ENCODE results near the gene ADARB2.

Gene ADARB2

GRCh38 chr10:1600861-1601260 is 136.5 kb downstream of the ADARB2 start:
- TF ChIP-seq CTCF (IDR thresholded peaks at IDR 0.05; ENCODE audit: insufficient read depth, low read length, missing control alignments): no peak
- ChIA-PET POLR2A (no interaction called here), CTCF (no interaction called here)
- no peak for DNase-seq (ENCODE audit: low read depth, low spot score)
- H3K4me3 ChIP-seq (ENCODE audit: low read depth, low read length): no peak overlapping the region

- ChIA-PET POLR2A (no interaction called here), CTCF (no interaction called here)
- no peak for DNase-seq (ENCODE audit: low read depth, low spot score)
- no peak for TF ChIP-seq CTCF (IDR thresholded peaks at IDR 0.05; ENCODE audit: insufficient read depth, low read length, missing control alignments)
- no peak overlapping the region for H3K4me3 ChIP-seq (ENCODE audit: low read depth, low read length)
Observed at GRCh38 chr10:1598393-1599153, 138.8 kb downstream of the ADARB2 start.

- POLR2A ChIA-PET: no interaction called here
- H3K4me3 ChIP-seq (ENCODE audit: low read depth, low read length): no peak overlapping the region
- no peak for DNase-seq (ENCODE audit: low read depth, low spot score)
- no peak for TF ChIP-seq CTCF (IDR thresholded peaks at IDR 0.05; ENCODE audit: insufficient read depth, low read length, missing control alignments)
- CTCF ChIA-PET: no interaction called here
Observed at GRCh38 chr10:1597370-1598146, 139.8 kb downstream of the ADARB2 start.

- no peak for TF ChIP-seq CTCF (IDR thresholded peaks at IDR 0.05; ENCODE audit: insufficient read depth, low read length, missing control alignments)
- ChIA-PET CTCF (no interaction called here), POLR2A (no interaction called here)
- H3K4me3 ChIP-seq (ENCODE audit: low read depth, low read length): no peak overlapping the region
- DNase-seq (ENCODE audit: low read depth, low spot score): no peak
Observed at GRCh38 chr10:1596482-1597099, 140.7 kb downstream of the ADARB2 start.

GRCh38 chr10:1595726-1596125 is 141.6 kb downstream of the ADARB2 start:
- ChIA-PET POLR2A (no interaction called here), CTCF (no interaction called here)

More at GRCh38 chr10:1595726-1596125, 141.6 kb downstream of the ADARB2 start:
- TF ChIP-seq CTCF (IDR thresholded peaks at IDR 0.05; ENCODE audit: insufficient read depth, low read length, missing control alignments): no peak
- no peak overlapping the region for H3K4me3 ChIP-seq (ENCODE audit: low read depth, low read length)
- DNase-seq (ENCODE audit: low read depth, low spot score): no peak

All from AG04449 (cell line).